ENCODE data around the gene RAB3B.

- TF ChIP-seq CTCF (conservative IDR thresholded peaks at IDR 0.05; ENCODE audit: low read depth, low read length), result no peak
- no peak for TF ChIP-seq CEBPB (IDR thresholded peaks at IDR 0.05; ENCODE audit: low read depth, low read length)
- no peak for TF ChIP-seq RAD21 (IDR thresholded peaks at IDR 0.05; ENCODE audit: low read length)
- TF ChIP-seq MAZ (IDR thresholded peaks at IDR 0.05; ENCODE audit: borderline replicate concordance, low read depth, low read length), result no peak
- TF ChIP-seq RFX5 (IDR thresholded peaks at IDR 0.05; ENCODE audit: low read depth, low read length), result no peak
- TF ChIP-seq ELK1 (IDR thresholded peaks at IDR 0.05; ENCODE audit: borderline replicate concordance, low read depth, low read length), result no peak
- no peak for TF ChIP-seq USF2 (IDR thresholded peaks at IDR 0.05; ENCODE audit: low read depth, low read length)
- no peak for TF ChIP-seq POLR2A (IDR thresholded peaks at IDR 0.05; ENCODE audit: low read depth, low read length)
- no peak for TF ChIP-seq NFE2L2 (IDR thresholded peaks at IDR 0.05; ENCODE audit: low read depth, low read length)
- no peak for TF ChIP-seq FOS (IDR thresholded peaks at IDR 0.05; ENCODE audit: low read depth, low read length)
Observed at GRCh38 chr1:51958824-51959223, 31.7 kb downstream of the RAB3B start.

Measured in IMR-90 (cell line).